Measurements from ENCODE around the gene SLC25A2. TPM values are rescaled to one million over a fixed set of nuclear protein-coding genes. Genes with fewer than 3 reads are reported as not detected.
"Not testable (repeated sequence)": the region's sequence is repeated elsewhere in the genome, so short reads cannot be mapped to it uniquely, and the experiment has no call there.

Gene SLC25A2
- total RNA-seq, 1 experiment from 2014 or later: 0.42 TPM

GRCh38 chr5:141332571-141332970 is 28.7 kb upstream of the SLC25A2 start:
- ATAC-seq; H3K27ac ChIP-seq (ENCODE audit: low read depth, low read length); POLR2A ChIA-PET: not testable (repeated sequence)

GRCh38 chr5:141330299-141331080 is 26.6 kb upstream of the SLC25A2 start, which contains the start of gene PCDHGA1:
TSS of gene PCDHGA1 (plus strand) at chr5:141330514.
- H3K9me3 ChIP-seq (ENCODE audit: control insufficient read depth in 1 of 2, insufficient read depth in 1 of 2, low read depth in 1 of 2, low read length in 2 of 2): no peaks in the 10 kb centered on the region
- H3K9ac ChIP-seq (ENCODE audit: low read length): no peak within 1 kb of the TSS
- H2AFZ ChIP-seq (ENCODE audit: low read depth, low read length, poor library complexity, severe bottlenecking): no peak within 1 kb of the TSS
- no peaks in the 10 kb centered on the region for H3K9me2 ChIP-seq (ENCODE audit: insufficient read depth)
- no peak within 1 kb of the TSS for H3K4me3 ChIP-seq (replicated peaks in 1 of 2; ENCODE audit: low read depth in 1 of 2, low read length in 2 of 2)
- no peak for DNase-seq (ENCODE audit: low read depth, low spot score)
- no peak within 1 kb of the TSS for H3K4me2 ChIP-seq (ENCODE audit: low read length)
- no peaks in the 10 kb centered on the region for H3K36me3 ChIP-seq (ENCODE audit: control insufficient read depth in 1 of 2, insufficient read depth in 2 of 2, low read length in 2 of 2)
- ChIA-PET RAD21 (ENCODE audit: low non-redundant PET in 1 of 2, low total read pairs in 2 of 2, uncharacterized antibody in 2 of 2, unreplicated experiment in 2 of 2) (no interaction called here), CTCF (interaction anchor here (0.7 to 1.5 kb wide), 2 partner anchors 227 to 233 kb away, joined by 3 read pairs; no protein-coding TSS in a partner anchor), POLR2A (no interaction called here)
- H3K27ac ChIP-seq (ENCODE audit: low read depth, low read length): no peak within 1 kb of the TSS
- no peaks in the 10 kb centered on the region for H3K27me3 ChIP-seq (ENCODE audit: insufficient read depth, low read length)
- ATAC-seq: 0 out of 2 replicates have a peak, but pooled peaks have one; percentile 49
- intact Hi-C loops (cut with micrococcal nuclease): no loop called here
- no peaks in the 10 kb centered on the region for H3K79me2 ChIP-seq (ENCODE audit: insufficient read depth, low read length)
- no peaks in the 10 kb centered on the region for H3K4me1 ChIP-seq (ENCODE audit: control insufficient read depth in 1 of 2, insufficient read depth in 2 of 2, low read length in 2 of 2)
- no peaks in the 10 kb centered on the region for H4K20me1 ChIP-seq (ENCODE audit: insufficient read depth)
- TF ChIP-seq FOSL1 (IDR thresholded peaks at IDR 0.05; ENCODE audit: low read depth) (no peak), RAD21 (IDR thresholded peaks at IDR 0.05; ENCODE audit: low read depth) (peak; percentile 16; the same call in 1 of the 2 replicates), JUND (IDR thresholded peaks at IDR 0.05) (no peak), CTCF (IDR thresholded peaks at IDR 0.05 in 2 of 3, conservative IDR thresholded peaks at IDR 0.05 in 1 of 3; ENCODE audit: borderline replicate concordance in 1 of 3, insufficient read depth in 1 of 3, low read depth in 2 of 3, low read length in 2 of 3) (peak in 2 of 3 experiments; percentile 17 to 39; a peak in 3 of 6 replicates)
- BruUV-seq (replicated peaks): no TSS peak

More at GRCh38 chr5:141332571-141332970, 28.7 kb upstream of the SLC25A2 start:
- intact Hi-C loops (cut with micrococcal nuclease); H3K27me3 ChIP-seq (ENCODE audit: insufficient read depth, low read length); H3K36me3 ChIP-seq (ENCODE audit: control insufficient read depth in 1 of 2, insufficient read depth in 2 of 2, low read length in 2 of 2); H3K4me2 ChIP-seq (ENCODE audit: low read length); CTCF ChIA-PET; H4K20me1 ChIP-seq (ENCODE audit: insufficient read depth); H3K9me3 ChIP-seq (ENCODE audit: control insufficient read depth in 1 of 2, insufficient read depth in 1 of 2, low read depth in 1 of 2, low read length in 2 of 2); H2AFZ ChIP-seq (ENCODE audit: low read depth, low read length, poor library complexity, severe bottlenecking); H3K4me1 ChIP-seq (ENCODE audit: control insufficient read depth in 1 of 2, insufficient read depth in 2 of 2, low read length in 2 of 2); DNase-seq (ENCODE audit: low read depth, low spot score); H3K79me2 ChIP-seq (ENCODE audit: insufficient read depth, low read length); BruUV-seq (replicated peaks); H3K4me3 ChIP-seq (replicated peaks in 1 of 2; ENCODE audit: low read depth in 1 of 2, low read length in 2 of 2); H3K9ac ChIP-seq (ENCODE audit: low read length); H3K9me2 ChIP-seq (ENCODE audit: insufficient read depth); RAD21 ChIA-PET (ENCODE audit: low non-redundant PET in 1 of 2, low total read pairs in 2 of 2, uncharacterized antibody in 2 of 2, unreplicated experiment in 2 of 2): not testable (repeated sequence)
